ENCODE measurements around the gene CD63.

CD63 gene

DNA sequence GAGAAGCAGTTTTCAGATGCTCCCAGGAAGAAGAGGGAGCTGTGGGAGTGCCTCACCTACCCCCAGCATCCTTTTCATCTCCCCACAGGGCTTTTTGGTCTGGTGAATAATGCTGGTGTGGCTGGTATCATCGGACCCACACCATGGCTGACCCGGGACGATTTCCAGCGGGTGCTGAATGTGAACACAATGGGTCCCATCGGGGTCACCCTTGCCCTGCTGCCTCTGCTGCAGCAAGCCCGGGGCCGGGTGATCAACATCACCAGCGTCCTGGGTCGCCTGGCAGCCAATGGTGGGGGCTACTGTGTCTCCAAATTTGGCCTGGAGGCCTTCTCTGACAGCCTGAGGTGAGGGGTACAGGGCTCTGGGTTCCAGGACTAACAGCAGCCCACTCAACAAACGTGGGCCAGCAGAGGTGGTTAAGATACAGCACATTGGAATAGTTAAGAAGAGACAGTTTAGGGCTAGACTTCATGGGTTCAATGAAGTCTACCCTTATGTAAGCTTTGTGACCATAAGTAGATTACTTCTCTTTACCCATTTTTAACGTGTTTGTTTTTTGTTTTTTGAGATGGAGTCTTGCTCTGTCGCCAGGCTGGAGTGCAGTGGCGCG is 7.1 kb downstream of the CD63 start:
- no peak for DNase-seq (ENCODE audit: low read depth)
- TF ChIP-seq CTCF (IDR thresholded peaks at IDR 0.05; ENCODE audit: control insufficient read depth, extremely low read depth, insufficient read depth): no peak
- no peak overlapping the region for H3K4me3 ChIP-seq (ENCODE audit: low read depth, low read length)

DNA sequence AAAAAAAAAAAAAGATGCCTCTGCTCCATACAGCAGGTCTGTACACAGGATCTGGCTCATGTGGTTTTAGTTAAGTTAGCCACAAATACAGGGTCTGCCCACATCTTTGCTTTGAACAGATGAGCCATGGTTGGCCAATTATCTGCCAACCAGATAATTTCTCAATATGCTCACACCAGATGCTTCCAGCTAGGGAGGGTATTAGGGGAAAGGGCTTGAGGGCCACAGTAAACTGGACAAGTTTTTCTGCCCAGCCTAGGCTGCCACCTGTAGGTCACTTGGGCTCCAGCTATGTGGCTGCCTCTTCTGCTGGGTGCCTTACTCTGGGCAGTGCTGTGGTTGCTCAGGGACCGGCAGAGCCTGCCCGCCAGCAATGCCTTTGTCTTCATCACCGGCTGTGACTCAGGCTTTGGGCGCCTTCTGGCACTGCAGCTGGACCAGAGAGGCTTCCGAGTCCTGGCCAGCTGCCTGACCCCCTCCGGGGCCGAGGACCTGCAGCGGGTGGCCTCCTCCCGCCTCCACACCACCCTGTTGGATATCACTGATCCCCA is 7.8 kb downstream of the CD63 start:
- peak; percentile 85 for TF ChIP-seq CTCF (IDR thresholded peaks at IDR 0.05; ENCODE audit: control insufficient read depth, extremely low read depth, insufficient read depth)
- no peak overlapping the region for H3K4me3 ChIP-seq (ENCODE audit: low read depth, low read length)
- DNase-seq (ENCODE audit: low read depth): no peak

DNA sequence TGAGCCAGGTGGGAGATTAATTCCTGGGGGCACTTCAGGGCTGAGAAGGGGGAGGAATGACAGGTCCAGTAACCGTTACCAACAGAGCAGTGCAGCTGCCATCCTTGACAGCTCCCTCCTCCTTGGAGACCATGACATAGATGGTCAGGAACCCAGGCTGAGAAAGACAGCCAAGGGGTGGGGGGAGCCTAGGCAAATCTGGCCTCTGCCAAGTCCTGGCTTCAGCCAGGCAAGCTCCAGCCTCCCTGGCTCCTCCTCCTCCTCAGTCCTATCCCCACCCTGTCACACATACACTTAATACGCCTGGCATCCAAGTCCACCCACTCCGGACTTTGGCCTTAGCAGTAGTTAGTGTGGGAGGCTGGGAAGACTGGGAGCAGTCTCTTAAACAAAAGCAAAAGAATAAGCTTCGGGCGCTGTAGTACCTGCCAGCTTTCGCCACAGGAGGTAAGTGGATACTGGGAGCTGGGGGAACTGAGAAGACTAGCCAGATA is 8.7 kb downstream of the CD63 start, which contains the start of gene RDH5:
RDH5 (plus strand) TSS at position 323 of the 494 bp plus-strand sequence. CDS start 792 bp downstream, outside the sequence.
- no peak for DNase-seq (ENCODE audit: low read depth)
- H3K4me3 ChIP-seq (ENCODE audit: low read depth, low read length): no peak within 1 kb of the TSS
- no peak for TF ChIP-seq CTCF (IDR thresholded peaks at IDR 0.05; ENCODE audit: control insufficient read depth, extremely low read depth, insufficient read depth)

DNA sequence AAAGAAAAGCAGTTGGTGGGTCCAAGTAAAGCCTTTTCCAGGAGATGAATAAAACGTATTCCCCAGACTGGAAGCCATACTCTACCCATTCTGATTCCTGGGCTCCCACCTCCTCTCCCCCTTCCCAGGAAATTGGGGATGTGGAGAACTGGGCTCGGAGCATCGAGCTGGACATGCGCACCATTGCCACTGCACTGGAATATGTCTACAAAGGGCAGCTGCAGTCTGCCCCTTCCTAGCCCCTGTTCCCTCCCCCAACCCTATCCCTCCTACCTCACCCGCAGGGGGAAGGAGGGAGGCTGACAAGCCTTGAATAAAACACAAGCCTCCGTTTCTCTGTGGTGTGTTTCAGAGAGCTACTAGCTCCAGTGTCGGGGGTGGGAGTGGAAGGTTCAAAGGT is 9.4 kb downstream of the CD63 start:
- DNase-seq (ENCODE audit: low read depth): no peak

DNA sequence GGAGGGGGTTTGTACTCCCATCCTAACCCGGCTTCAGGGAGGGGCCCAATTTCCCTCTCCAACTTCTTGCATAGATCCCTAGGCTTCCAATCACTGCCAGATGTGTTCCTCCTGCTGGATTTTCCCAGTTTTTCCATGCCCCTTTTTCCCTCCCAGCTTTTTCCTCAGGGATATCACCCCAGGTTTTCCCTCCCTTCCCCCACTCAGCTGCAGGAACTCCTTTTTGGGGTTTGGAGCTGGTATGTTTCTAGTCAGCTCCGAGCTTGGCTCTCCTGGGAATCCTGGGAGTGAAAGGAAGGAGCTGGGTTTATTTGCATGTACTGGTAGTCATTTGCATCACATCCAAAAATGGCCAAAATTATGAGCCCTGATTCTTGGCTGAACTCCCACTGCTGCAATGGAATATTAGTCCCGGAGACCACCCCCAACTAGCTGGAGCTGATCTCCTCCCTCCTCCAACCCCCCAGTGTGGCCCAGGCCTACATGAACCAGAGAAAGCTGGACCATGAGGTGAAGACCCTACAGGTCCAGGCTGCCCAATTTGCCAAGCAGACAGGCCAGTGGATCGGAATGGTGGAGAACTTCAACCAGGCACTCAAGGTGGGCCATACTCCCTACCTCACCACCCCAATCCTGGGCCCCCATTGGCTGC is 10.1 kb downstream of the CD63 start:
- H3K4me3 ChIP-seq (ENCODE audit: low read depth, low read length): no peak overlapping the region
- no peak for TF ChIP-seq CTCF (IDR thresholded peaks at IDR 0.05; ENCODE audit: control insufficient read depth, extremely low read depth, insufficient read depth)
- no peak for DNase-seq (ENCODE audit: low read depth)

More for the DNA sequence above, 9.4 kb downstream of the CD63 start:
- no peak overlapping the region for H3K4me3 ChIP-seq (ENCODE audit: low read depth, low read length)
- no peak for TF ChIP-seq CTCF (IDR thresholded peaks at IDR 0.05; ENCODE audit: control insufficient read depth, extremely low read depth, insufficient read depth)

GRCh38 chr12:55718015-55718414 is 10.8 kb downstream of the CD63 start:
- no peak for TF ChIP-seq CTCF (IDR thresholded peaks at IDR 0.05; ENCODE audit: control insufficient read depth, extremely low read depth, insufficient read depth)
- no peak overlapping the region for H3K4me3 ChIP-seq (ENCODE audit: low read depth, low read length)
- DNase-seq (ENCODE audit: low read depth): no peak

Data from LNCaP clone FGC (cell line).